Activated CD4-positive, alpha-beta T cell treated with anti-CD3 and anti-CD28 coated beads, Interleukin-2, amount 10 ng/mL, durations not matched to agents 7 days and 5 days (primary cell): ENCODE data around the gene SPCS2. TPM values are rescaled to one million over a fixed set of nuclear protein-coding genes. Genes with fewer than 3 reads are reported as not detected.

Experiments
- CTCF ChIA-PET: fragments of 350-600 bp; sonication (Branson Sonifier 250); formaldehyde crosslinking; loops from one replicate; lab custom pipeline; 2021; ENCODE audit warnings: antibody characterized with exemption; lab: Charles Lee
- POLR2A ChIA-PET: fragments of 350-600 bp; sonication (Branson Sonifier 250); formaldehyde crosslinking; loops from one replicate; lab custom pipeline; 2021; ENCODE audit warnings: antibody characterized with exemption; lab: Charles Lee
- DNase-seq: peaks from one replicate; pipeline ENCODE4 v3.0.0-alpha.2; 2020
- H3K27ac Mint-ChIP-seq: one replicate; pipeline ENCODE4 v1.8.0; 2021; ENCODE audit warnings: mild to moderate bottlenecking, moderate library complexity, mixed read lengths
- H3K27me3 Mint-ChIP-seq: one replicate; pipeline ENCODE4 v1.8.0; 2021; ENCODE audit warnings: mixed read lengths
- H3K36me3 Mint-ChIP-seq: one replicate; pipeline ENCODE4 v1.8.0; 2021; ENCODE audit warnings: low read depth, mixed read lengths
- H3K4me1 Mint-ChIP-seq: one replicate; pipeline ENCODE4 v1.8.0; 2021; ENCODE audit warnings: mixed read lengths
- H3K4me3 Mint-ChIP-seq: one replicate; pipeline ENCODE4 v1.8.0; 2021; ENCODE audit warnings: mild to moderate bottlenecking, moderate library complexity, mixed read lengths
- H3K9me3 Mint-ChIP-seq: one replicate; pipeline ENCODE4 v1.8.0; 2021; ENCODE audit warnings: mixed read lengths
- total RNA-seq, 2 experiments: library from RNA; stranded (reverse); gene quantifications; one replicate each; pipeline ENCODE4 v1.2.3, GENCODE V29; 2021

The SPCS2 gene
- total RNA-seq, 2 experiments from 2014 or later = 170 to 186 TPM

GRCh38 chr11:74932797-74933196 lies 16.3 kb upstream of the SPCS2 start:
- Mint-ChIP-seq H3K9me3 (no peaks in the 10 kb centered on the region), H3K27ac (no peak overlapping the region), H3K27me3 (no peaks in the 10 kb centered on the region), H3K4me1 (peaks cover 17% of the 10 kb centered on the region), H3K4me3 (no peak overlapping the region), H3K36me3 (peaks cover 20% of the 10 kb centered on the region)
- DNase-seq = peak; percentile 27
- POLR2A ChIA-PET = no interaction called here
- CTCF ChIA-PET = interaction anchor here (0.6 to 2.0 kb wide), 4 partner anchors 21 to 308 kb away, joined by 3 to 7 read pairs (median 6); no protein-coding TSS in a partner anchor

GRCh38 chr11:74933765-74934164 lies 15.3 kb upstream of the SPCS2 start:
- CTCF ChIA-PET = interaction anchor here (0.8 kb wide), 1 partner anchor 64 kb away, joined by 3 read pairs; no protein-coding TSS in a partner anchor
- peaks cover 21% of the 10 kb centered on the region for H3K36me3 Mint-ChIP-seq
- H3K27me3 Mint-ChIP-seq = no peaks in the 10 kb centered on the region
- POLR2A ChIA-PET = no interaction called here
- no peak overlapping the region for H3K4me3 Mint-ChIP-seq
- no peaks in the 10 kb centered on the region for H3K9me3 Mint-ChIP-seq
- no peak for DNase-seq
- no peak overlapping the region for H3K27ac Mint-ChIP-seq
- H3K4me1 Mint-ChIP-seq = peaks cover 17% of the 10 kb centered on the region

GRCh38 chr11:74935285-74935684 lies 13.8 kb upstream of the SPCS2 start:
- Mint-ChIP-seq H3K9me3 (no peaks in the 10 kb centered on the region), H3K27me3 (no peaks in the 10 kb centered on the region), H3K4me1 (peaks cover 17% of the 10 kb centered on the region), H3K4me3 (no peak overlapping the region), H3K36me3 (peaks cover 21% of the 10 kb centered on the region), H3K27ac (no peak overlapping the region)
- POLR2A ChIA-PET = no interaction called here
- no peak for DNase-seq
- CTCF ChIA-PET = no interaction called here

GRCh38 chr11:74936087-74936486 lies 13.0 kb upstream of the SPCS2 start:
- no peak overlapping the region for H3K27ac Mint-ChIP-seq
- no peaks in the 10 kb centered on the region for H3K9me3 Mint-ChIP-seq
- no peak overlapping the region for H3K4me3 Mint-ChIP-seq
- H3K27me3 Mint-ChIP-seq = no peaks in the 10 kb centered on the region
- peaks cover 17% of the 10 kb centered on the region for H3K4me1 Mint-ChIP-seq
- DNase-seq = no peak
- CTCF ChIA-PET = interaction anchor here (1.2 kb wide), 1 partner anchor 305 kb away, joined by 3 read pairs; no protein-coding TSS in a partner anchor
- H3K36me3 Mint-ChIP-seq = peaks cover 21% of the 10 kb centered on the region
- POLR2A ChIA-PET = no interaction called here

GRCh38 chr11:74936976-74937375 lies 12.1 kb upstream of the SPCS2 start:
- DNase-seq = no peak
- peaks cover 17% of the 10 kb centered on the region for H3K4me1 Mint-ChIP-seq
- no peaks in the 10 kb centered on the region for H3K9me3 Mint-ChIP-seq
- POLR2A ChIA-PET = no interaction called here
- H3K36me3 Mint-ChIP-seq = peaks cover 21% of the 10 kb centered on the region
- no peak overlapping the region for H3K4me3 Mint-ChIP-seq
- no peaks in the 10 kb centered on the region for H3K27me3 Mint-ChIP-seq
- CTCF ChIA-PET = interaction anchor here (1.2 kb wide), 1 partner anchor 304 kb away, joined by 3 read pairs; no protein-coding TSS in a partner anchor
- H3K27ac Mint-ChIP-seq = no peak overlapping the region

- POLR2A ChIA-PET = no interaction called here
- no peaks in the 10 kb centered on the region for H3K9me3 Mint-ChIP-seq
- H3K27me3 Mint-ChIP-seq = no peaks in the 10 kb centered on the region
- peaks cover 21% of the 10 kb centered on the region for H3K36me3 Mint-ChIP-seq
- peaks cover 9% of the 10 kb centered on the region for H3K4me1 Mint-ChIP-seq
- H3K27ac Mint-ChIP-seq = no peak overlapping the region
- no peak for DNase-seq
- H3K4me3 Mint-ChIP-seq = no peak overlapping the region
- CTCF ChIA-PET = interaction anchor here (0.6 to 0.9 kb wide), 4 partner anchors 11 to 153 kb away, joined by 3 to 4 read pairs (median 3); partner anchors contain the start of genes SPCS2 and XRRA1
Observed at GRCh38 chr11:74937696-74938475, 11.2 kb upstream of the SPCS2 start.

GRCh38 chr11:74941492-74941891 lies 7.6 kb upstream of the SPCS2 start:
- H3K27me3 Mint-ChIP-seq = no peaks in the 10 kb centered on the region
- H3K9me3 Mint-ChIP-seq = no peaks in the 10 kb centered on the region
- no peaks in the 10 kb centered on the region for H3K4me1 Mint-ChIP-seq
- peaks cover 6% of the 10 kb centered on the region for H3K36me3 Mint-ChIP-seq
- POLR2A ChIA-PET = no interaction called here
- CTCF ChIA-PET = interaction anchor here (0.6 to 3.1 kb wide), 7 partner anchors 10 to 307 kb away, joined by 3 to 27 read pairs (median 3); partner anchors contain the start of gene NEU3
- no peak overlapping the region for H3K4me3 Mint-ChIP-seq
- DNase-seq = no peak
- H3K27ac Mint-ChIP-seq = peak overlapping the region; percentile 2

GRCh38 chr11:74942073-74942759 lies 6.8 kb upstream of the SPCS2 start:
- ChIA-PET POLR2A (no interaction called here), CTCF (interaction anchor here (0.6 to 1.8 kb wide), 7 partner anchors 12 to 1401 kb away, joined by 3 to 8 read pairs (median 4); no protein-coding TSS in a partner anchor)
- H3K36me3 Mint-ChIP-seq = peaks cover 1% of the 10 kb centered on the region
- H3K9me3 Mint-ChIP-seq = no peaks in the 10 kb centered on the region
- no peaks in the 10 kb centered on the region for H3K4me1 Mint-ChIP-seq
- H3K27ac Mint-ChIP-seq = no peak overlapping the region
- H3K4me3 Mint-ChIP-seq = no peak overlapping the region
- no peak for DNase-seq
- H3K27me3 Mint-ChIP-seq = no peaks in the 10 kb centered on the region

- Mint-ChIP-seq H3K4me3 (peak overlapping the region; percentile 88), H3K36me3 (peaks cover 28% of the 10 kb centered on the region), H3K27me3 (no peaks in the 10 kb centered on the region), H3K9me3 (no peaks in the 10 kb centered on the region), H3K4me1 (peaks cover 33% of the 10 kb centered on the region), H3K27ac (peak overlapping the region; percentile 93)
- ChIA-PET CTCF (interaction anchor here (0.7 to 2.0 kb wide), 7 partner anchors 8 to 332 kb away, joined by 3 to 4 read pairs (median 4); no protein-coding TSS in a partner anchor), POLR2A (interaction anchor here (0.6 kb wide), 1 partner anchor 9 kb away, joined by 3 read pairs; no protein-coding TSS in a partner anchor)
- DNase-seq = no peak
Observed at GRCh38 chr11:74948546-74948897, 544 bp upstream of the SPCS2 start.

- Mint-ChIP-seq H3K4me1 (peaks cover 41% of the 10 kb centered on the region), H3K4me3 (peak overlapping the region; percentile 88), H3K27ac (peak overlapping the region; percentile 93), H3K36me3 (peaks cover 36% of the 10 kb centered on the region), H3K9me3 (no peaks in the 10 kb centered on the region), H3K27me3 (no peaks in the 10 kb centered on the region)
- CTCF ChIA-PET = interaction anchor here (2.0 kb wide), 1 partner anchor 10 kb away, joined by 4 read pairs; no protein-coding TSS in a partner anchor
- DNase-seq = no peak
- POLR2A ChIA-PET = no interaction called here
Observed at GRCh38 chr11:74949753-74950137, 679 bp downstream of the SPCS2 start.

- CTCF ChIA-PET = interaction anchor here (0.6 kb wide), 1 partner anchor 13 kb away, joined by 3 read pairs; no protein-coding TSS in a partner anchor
- H3K4me3 Mint-ChIP-seq = peak overlapping the region; percentile 88
- H3K27ac Mint-ChIP-seq = peak overlapping the region; percentile 93
- no peak for DNase-seq
- peaks cover 46% of the 10 kb centered on the region for H3K4me1 Mint-ChIP-seq
- no peaks in the 10 kb centered on the region for H3K9me3 Mint-ChIP-seq
- peaks cover 41% of the 10 kb centered on the region for H3K36me3 Mint-ChIP-seq
- POLR2A ChIA-PET = no interaction called here
- H3K27me3 Mint-ChIP-seq = no peaks in the 10 kb centered on the region
Observed at GRCh38 chr11:74950374-74950969, 1.4 kb downstream of the SPCS2 start.

- Mint-ChIP-seq H3K4me3 (no peak overlapping the region), H3K9me3 (no peaks in the 10 kb centered on the region), H3K4me1 (peaks cover 51% of the 10 kb centered on the region), H3K36me3 (peaks cover 41% of the 10 kb centered on the region), H3K27me3 (no peaks in the 10 kb centered on the region), H3K27ac (peak overlapping the region; percentile 93)
- ChIA-PET CTCF (no interaction called here), POLR2A (no interaction called here)
- DNase-seq = no peak
Observed at GRCh38 chr11:74951226-74951625, 2.2 kb downstream of the SPCS2 start.
